ENCODE measurements around the gene YBEY. TPM values are rescaled to one million over a fixed set of nuclear protein-coding genes. Genes with fewer than 3 reads are reported as not detected.
A peak's percentile ranks its signal among the peaks of the same experiment; 100 is the strongest.
"Not testable (repeated sequence)": the region's sequence is repeated elsewhere in the genome, so short reads cannot be mapped to it uniquely, and the experiment has no call there.

Gene YBEY
- total RNA-seq: 10 to 100 TPM; 22.3 to 25.7 TPM

- peak within 1 kb of the TSS; percentile 95 for H3K27ac Mint-ChIP-seq
- ATAC-seq (replicated peaks in 1 of 2) (peak; percentile 95), DNase-seq (peak; percentile 93)
- H3K4me1 Mint-ChIP-seq (ENCODE audit: low read depth): peaks cover 44% of the 10 kb centered on the region
- no peaks in the 10 kb centered on the region for H3K9me3 Mint-ChIP-seq
- H3K4me3 Mint-ChIP-seq: peak within 1 kb of the TSS; percentile 96 to 97
- no peaks in the 10 kb centered on the region for H3K27me3 Mint-ChIP-seq (ENCODE audit: low read depth)
- peaks cover 4 to 12% of the 10 kb centered on the region in 2 donors for H3K36me3 Mint-ChIP-seq (ENCODE audit: insufficient read depth in 2 of 2)
Measured at GRCh38 chr21:46285761-46286647, at the start of gene YBEY. Gene YBEY, plus strand, starts transcription at chr21:46286342. Its CDS starts 572 bp downstream, at chr21:46286914.

- H3K27ac Mint-ChIP-seq: no peak overlapping the region
- DNase-seq (no peak), ATAC-seq (replicated peaks in 1 of 2) (no peak)
- H3K27me3 Mint-ChIP-seq (ENCODE audit: low read depth): no peaks in the 10 kb centered on the region
- peaks cover 4 to 29% of the 10 kb centered on the region in 2 donors for H3K36me3 Mint-ChIP-seq (ENCODE audit: insufficient read depth in 2 of 2)
- H3K4me3 Mint-ChIP-seq: no peak overlapping the region
- peaks cover 6% of the 10 kb centered on the region for H3K4me1 Mint-ChIP-seq (ENCODE audit: low read depth)
- H3K9me3 Mint-ChIP-seq: no peaks in the 10 kb centered on the region
Measured at GRCh38 chr21:46237474-46237873, 48.7 kb upstream of the YBEY start.

- H3K36me3 Mint-ChIP-seq (ENCODE audit: insufficient read depth in 2 of 2): peaks cover 6 to 34% of the 10 kb centered on the region in 2 donors
- no peak for ATAC-seq (replicated peaks in 1 of 2)
- no peak for DNase-seq
- H3K27ac Mint-ChIP-seq: no peak overlapping the region
- no peak overlapping the region for H3K4me3 Mint-ChIP-seq
- no peaks in the 10 kb centered on the region for H3K9me3 Mint-ChIP-seq
- H3K27me3 Mint-ChIP-seq (ENCODE audit: low read depth): no peaks in the 10 kb centered on the region
- peaks cover 9% of the 10 kb centered on the region for H3K4me1 Mint-ChIP-seq (ENCODE audit: low read depth)
Measured at GRCh38 chr21:46239817-46240325, 46.3 kb upstream of the YBEY start.

- ATAC-seq (replicated peaks in 1 of 2); H3K27me3 Mint-ChIP-seq (ENCODE audit: low read depth); DNase-seq; H3K4me3 Mint-ChIP-seq; H3K9me3 Mint-ChIP-seq: not testable (repeated sequence)
- peaks cover 11% of the 10 kb centered on the region for H3K4me1 Mint-ChIP-seq (ENCODE audit: low read depth)
- H3K36me3 Mint-ChIP-seq (ENCODE audit: insufficient read depth in 2 of 2): peaks cover 8 to 40% of the 10 kb centered on the region in 2 donors
- H3K27ac Mint-ChIP-seq: peak overlapping the region; percentile 55
Measured at GRCh38 chr21:46241577-46241976, 44.6 kb upstream of the YBEY start.

- ATAC-seq (replicated peaks in 1 of 2): no peak
- no peak overlapping the region for H3K27ac Mint-ChIP-seq
Measured at GRCh38 chr21:46243325-46243724, 42.8 kb upstream of the YBEY start.

GRCh38 chr21:46243960-46244361, 42.2 kb upstream of the YBEY start:
- Mint-ChIP-seq H3K4me3 (no peak overlapping the region), H3K9me3 (no peaks in the 10 kb centered on the region), H3K36me3 (ENCODE audit: insufficient read depth in 2 of 2) (peaks cover 10 to 50% of the 10 kb centered on the region in 2 donors), H3K27me3 (ENCODE audit: low read depth) (no peaks in the 10 kb centered on the region), H3K4me1 (ENCODE audit: low read depth) (peaks cover 13% of the 10 kb centered on the region), H3K27ac (no peak overlapping the region)
- DNase-seq (no peak), ATAC-seq (replicated peaks in 1 of 2) (peak; percentile 76 to 82)

More at GRCh38 chr21:46243325-46243724, 42.8 kb upstream of the YBEY start:
- Mint-ChIP-seq H3K36me3 (ENCODE audit: insufficient read depth in 2 of 2) (peaks cover 10 to 49% of the 10 kb centered on the region in 2 donors), H3K9me3 (no peaks in the 10 kb centered on the region), H3K27me3 (ENCODE audit: low read depth) (no peaks in the 10 kb centered on the region), H3K4me3 (no peak overlapping the region), H3K4me1 (ENCODE audit: low read depth) (peaks cover 13% of the 10 kb centered on the region)
- DNase-seq: no peak

- Mint-ChIP-seq H3K4me3 (no peak overlapping the region), H3K4me1 (ENCODE audit: low read depth) (peaks cover 13% of the 10 kb centered on the region), H3K36me3 (ENCODE audit: insufficient read depth in 2 of 2) (peaks cover 10 to 48% of the 10 kb centered on the region in 2 donors), H3K9me3 (no peaks in the 10 kb centered on the region), H3K27me3 (ENCODE audit: low read depth) (no peaks in the 10 kb centered on the region), H3K27ac (no peak overlapping the region)
- ATAC-seq (replicated peaks in 1 of 2): no peak
- DNase-seq: no peak
Measured at GRCh38 chr21:46244602-46245001, 41.5 kb upstream of the YBEY start.

GRCh38 chr21:46245213-46245915, 40.8 kb upstream of the YBEY start:
- H3K9me3 Mint-ChIP-seq: no peaks in the 10 kb centered on the region
- DNase-seq: no peak
- H3K27ac Mint-ChIP-seq: no peak overlapping the region
- peaks cover 16% of the 10 kb centered on the region for H3K4me1 Mint-ChIP-seq (ENCODE audit: low read depth)
- H3K4me3 Mint-ChIP-seq: no peak overlapping the region
- H3K36me3 Mint-ChIP-seq (ENCODE audit: insufficient read depth in 2 of 2): peaks cover 11 to 48% of the 10 kb centered on the region in 2 donors
- ATAC-seq (replicated peaks in 1 of 2): no peak
- no peaks in the 10 kb centered on the region for H3K27me3 Mint-ChIP-seq (ENCODE audit: low read depth)

GRCh38 chr21:46246345-46246744, 39.8 kb upstream of the YBEY start:
- Mint-ChIP-seq H3K4me1 (ENCODE audit: low read depth) (peaks cover 23% of the 10 kb centered on the region), H3K27ac (no peak overlapping the region), H3K36me3 (ENCODE audit: insufficient read depth in 2 of 2) (peaks cover 11 to 48% of the 10 kb centered on the region in 2 donors), H3K4me3 (no peak overlapping the region), H3K27me3 (ENCODE audit: low read depth) (no peaks in the 10 kb centered on the region), H3K9me3 (no peaks in the 10 kb centered on the region)
- ATAC-seq (replicated peaks in 1 of 2) (no peak), DNase-seq (no peak)

GRCh38 chr21:46247699-46248421, 38.3 kb upstream of the YBEY start:
- no peak for DNase-seq
- peaks cover 11 to 44% of the 10 kb centered on the region in 2 donors for H3K36me3 Mint-ChIP-seq (ENCODE audit: insufficient read depth in 2 of 2)
- no peak overlapping the region for H3K4me3 Mint-ChIP-seq
- no peaks in the 10 kb centered on the region for H3K27me3 Mint-ChIP-seq (ENCODE audit: low read depth)
- ATAC-seq (replicated peaks in 1 of 2): no peak
- H3K4me1 Mint-ChIP-seq (ENCODE audit: low read depth): peaks cover 26% of the 10 kb centered on the region
- no peak overlapping the region for H3K27ac Mint-ChIP-seq
- no peaks in the 10 kb centered on the region for H3K9me3 Mint-ChIP-seq

GRCh38 chr21:46248422-46248782, 37.7 kb upstream of the YBEY start:
- H3K4me3 Mint-ChIP-seq: no peak overlapping the region
- H3K9me3 Mint-ChIP-seq: no peaks in the 10 kb centered on the region
- H3K27me3 Mint-ChIP-seq (ENCODE audit: low read depth): no peaks in the 10 kb centered on the region
- DNase-seq (no peak), ATAC-seq (replicated peaks in 1 of 2) (no peak)
- H3K27ac Mint-ChIP-seq: peak overlapping the region; percentile 80
- H3K4me1 Mint-ChIP-seq (ENCODE audit: low read depth): peaks cover 24% of the 10 kb centered on the region
- H3K36me3 Mint-ChIP-seq (ENCODE audit: insufficient read depth in 2 of 2): peaks cover 12 to 41% of the 10 kb centered on the region in 2 donors

- Mint-ChIP-seq H3K27ac (peak overlapping the region; percentile 80), H3K36me3 (ENCODE audit: insufficient read depth in 2 of 2) (peaks cover 16 to 43% of the 10 kb centered on the region in 2 donors)
Measured at GRCh38 chr21:46248827-46249226, 37.3 kb upstream of the YBEY start.

More at GRCh38 chr21:46248827-46249226, 37.3 kb upstream of the YBEY start:
- H3K9me3 Mint-ChIP-seq: peaks cover 0 to under 1% of the 10 kb centered on the region in 2 donors
- H3K4me3 Mint-ChIP-seq: no peak overlapping the region
- peaks cover 25% of the 10 kb centered on the region for H3K4me1 Mint-ChIP-seq (ENCODE audit: low read depth)
- ATAC-seq (replicated peaks in 1 of 2) (no peak), DNase-seq (no peak)
- no peaks in the 10 kb centered on the region for H3K27me3 Mint-ChIP-seq (ENCODE audit: low read depth)
